HFF-Myc (cell line): Measurements from ENCODE around the gene ZSCAN5A.
"Not testable (repeated sequence)": the region's sequence is repeated elsewhere in the genome, so short reads cannot be mapped to it uniquely, and the experiment has no call there.

Source experiments
- DNase-seq: peaks from one replicate; pipeline ENCODE4 v3.0.0-alpha.2; 2011; ENCODE audit warnings: low read depth; ENCODE audit errors: extremely low read depth
- H3K4me3 ChIP-seq: replicated peaks from 2 replicates; pipeline ENCODE4 v1.5.1; 2011; ENCODE audit warnings: low read depth, mild to moderate bottlenecking, control low read depth, low read length
- CTCF ChIP-seq: IDR thresholded peaks from 2 replicates; pipeline ENCODE4 v1.5.1; 2012; ENCODE audit warnings: mild to moderate bottlenecking, low read depth, low read length, control low read depth; ENCODE audit errors: missing control alignments

ZSCAN5A gene

DNA sequence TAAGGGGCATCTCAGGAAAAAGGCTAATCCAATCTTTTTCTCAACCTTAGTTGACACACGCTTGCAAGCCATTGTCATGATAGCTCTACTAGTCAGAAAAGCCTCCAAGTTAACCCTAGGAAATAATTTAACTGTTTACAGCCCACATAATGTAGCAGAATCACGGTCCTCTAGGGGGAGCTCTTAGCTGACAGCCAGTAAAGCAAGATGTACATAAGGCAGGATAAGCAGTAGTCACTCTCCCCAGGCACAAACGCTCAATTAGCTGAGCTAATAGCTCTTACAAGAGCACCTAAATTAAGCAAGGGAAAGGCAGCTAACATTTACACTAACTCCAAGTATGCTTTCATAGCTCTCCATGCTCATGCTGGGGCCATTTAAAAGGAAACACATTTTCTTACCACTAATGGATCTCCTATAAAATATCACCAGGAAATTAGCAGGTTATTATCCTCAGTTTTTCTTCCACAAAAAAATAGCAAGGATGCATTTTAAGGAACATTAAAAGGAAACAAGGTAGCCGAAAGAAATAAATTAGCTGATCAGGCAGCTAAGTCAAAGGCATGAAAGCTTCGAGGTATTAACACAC is 33.7 kb upstream of the ZSCAN5A start:
- peak; percentile 47 for TF ChIP-seq CTCF
- H3K4me3 ChIP-seq: no peak overlapping the region
- DNase-seq: no peak

DNA sequence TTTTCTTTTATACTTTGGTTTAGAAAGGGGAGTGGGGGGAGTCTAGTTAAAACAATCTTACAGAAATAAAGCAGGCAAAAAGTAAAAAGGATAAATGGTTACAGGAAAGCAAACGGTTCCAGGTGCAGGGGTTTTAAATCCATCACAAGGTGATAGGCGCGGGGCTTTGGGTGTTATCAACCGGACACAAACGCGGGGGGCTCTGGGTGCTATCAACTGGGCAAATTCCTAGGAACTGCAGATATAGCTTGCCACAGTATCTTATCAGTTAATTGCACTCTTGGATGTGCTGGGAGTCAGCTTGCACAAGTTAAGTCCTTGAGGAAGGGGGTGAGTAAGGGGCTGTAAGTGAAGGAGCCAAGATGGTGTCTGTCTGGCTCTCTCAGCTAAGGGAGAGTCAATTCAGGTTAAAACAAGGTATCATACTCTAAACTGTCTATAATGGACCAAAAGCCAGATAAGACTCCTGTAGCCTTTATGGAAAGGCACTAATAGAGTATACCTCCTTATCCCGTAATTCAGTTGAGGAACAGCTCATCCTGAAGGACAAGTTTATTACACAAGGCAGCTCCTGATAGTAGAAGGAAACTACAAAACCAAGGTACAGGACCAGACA is 32.6 kb upstream of the ZSCAN5A start:
- DNase-seq: no peak
- TF ChIP-seq CTCF: no peak

DNA sequence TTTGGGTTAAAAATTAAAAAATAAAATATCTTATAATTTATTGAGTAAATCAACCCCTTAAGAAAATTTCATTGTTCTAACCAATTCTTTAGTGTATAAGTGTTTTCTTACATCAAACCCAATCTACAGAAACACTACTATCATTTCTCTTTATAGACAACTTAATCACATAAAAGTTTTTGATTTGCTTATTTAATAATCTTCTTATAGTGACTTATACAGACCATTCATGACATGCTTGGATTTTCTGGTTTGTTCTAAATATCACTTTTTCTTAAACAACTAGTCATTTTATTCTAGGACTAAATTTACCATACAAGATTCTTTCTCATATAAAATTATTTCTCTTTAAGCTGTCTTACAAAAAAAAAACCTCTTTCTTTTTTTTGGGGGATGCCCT is 27.3 kb upstream of the ZSCAN5A start:
- no peak for DNase-seq
- H3K4me3 ChIP-seq: no peak overlapping the region
- TF ChIP-seq CTCF: no peak

More for the DNA sequence above, 32.6 kb upstream of the ZSCAN5A start:
- no peak overlapping the region for H3K4me3 ChIP-seq

- not testable (repeated sequence) for H3K4me3 ChIP-seq, DNase-seq
Measured at GRCh38 chr19:56339031-56339430, 24.4 kb upstream of the ZSCAN5A start.

- not testable (repeated sequence) for DNase-seq, H3K4me3 ChIP-seq
Measured at GRCh38 chr19:56337077-56337476, 22.4 kb upstream of the ZSCAN5A start.

- DNase-seq, H3K4me3 ChIP-seq: not testable (repeated sequence)
Measured at GRCh38 chr19:56335371-56335770, 20.7 kb upstream of the ZSCAN5A start.

DNA sequence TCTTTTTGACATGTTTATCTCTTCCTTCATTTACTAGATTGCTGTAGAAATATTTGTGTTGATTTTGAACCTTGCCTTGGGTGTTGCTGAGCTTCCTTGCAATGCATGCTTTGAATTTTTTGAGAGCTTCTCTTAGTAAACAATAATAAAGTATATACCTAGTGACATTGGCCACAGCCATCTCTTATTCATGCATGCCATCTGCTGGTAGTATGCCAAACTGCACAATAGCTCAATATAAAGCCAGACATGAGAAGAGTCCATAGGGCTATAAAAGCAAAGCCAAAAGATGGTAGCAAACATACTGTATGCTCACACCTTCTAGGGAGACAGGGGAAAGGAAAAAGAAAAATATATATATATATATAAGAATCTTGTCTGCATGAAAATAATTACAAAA is 18.9 kb upstream of the ZSCAN5A start:
- peak; percentile 59 for TF ChIP-seq CTCF
- no peak overlapping the region for H3K4me3 ChIP-seq
- peak; percentile 29 for DNase-seq

GRCh38 chr19:56332695-56333094 is 18.1 kb upstream of the ZSCAN5A start:
- H3K4me3 ChIP-seq: no peak overlapping the region
- DNase-seq: no peak
- no peak for TF ChIP-seq CTCF
